UCSD-AML1 (cell line): ENCODE data around the gene CDH13.

Source experiments
- DNase-seq: peaks from one replicate; lab custom pipeline; 2025; ENCODE audit not compliant: unreplicated experiment; lab: John Stamatoyannopoulos, UW

The CDH13 gene

GRCh38 chr16:82684256-82684655, 57.5 kb downstream of the CDH13 start:
- DNase-seq, result no peak

GRCh38 chr16:82685526-82685925, 58.8 kb downstream of the CDH13 start:
- no peak for DNase-seq

DNA sequence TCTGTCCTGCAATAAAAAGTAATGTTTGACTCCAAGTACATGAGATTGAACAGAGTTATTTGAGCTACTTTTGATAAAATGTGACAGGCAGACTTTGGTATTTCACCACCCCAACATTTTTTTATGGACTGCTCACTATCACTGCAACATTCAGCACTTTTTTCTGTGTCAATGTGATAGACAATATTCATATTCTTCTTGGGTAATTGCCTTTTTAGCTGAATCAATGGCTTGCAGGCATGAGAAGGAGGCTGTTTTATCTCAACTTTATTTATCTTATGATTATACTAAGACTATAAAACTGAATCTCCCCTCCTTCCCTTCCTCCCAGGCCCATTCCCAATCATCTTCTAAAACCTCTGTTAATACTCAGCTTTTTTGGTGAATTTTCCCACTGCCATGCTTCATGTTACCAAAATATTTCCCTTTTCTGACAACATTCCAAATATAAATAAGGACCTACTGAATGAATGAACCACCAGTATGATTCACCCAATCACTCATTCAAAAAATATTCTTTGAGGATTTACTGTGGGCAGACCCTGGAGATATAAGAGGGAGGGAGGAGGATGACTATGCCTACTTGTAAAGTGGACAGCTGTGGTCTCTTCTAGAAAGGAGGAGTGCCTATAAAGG, 67.6 kb downstream of the CDH13 start:
- DNase-seq, result no peak

DNA sequence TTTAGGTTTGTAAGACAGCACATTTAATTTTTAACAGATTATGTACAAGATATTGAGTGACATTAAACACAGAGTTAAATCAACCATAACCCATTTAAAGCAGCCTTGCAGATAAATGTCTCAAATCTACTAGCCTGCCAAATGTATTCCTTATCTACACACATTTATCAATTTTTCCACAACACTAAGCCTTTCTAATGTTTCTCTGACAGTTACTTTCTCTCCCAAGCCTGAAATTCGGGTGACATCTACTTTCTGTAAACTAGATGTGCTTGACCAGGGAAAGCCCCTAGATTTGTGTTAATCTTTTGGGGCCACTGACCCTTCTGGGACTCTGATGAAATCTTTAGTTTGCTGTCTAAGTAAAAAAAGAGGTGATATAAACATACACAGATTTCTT, 69.0 kb downstream of the CDH13 start:
- no peak for DNase-seq

- no peak for DNase-seq
These were observed 72.5 kb downstream of the CDH13 start for GRCh38 chr16:82699260-82699659.

DNA sequence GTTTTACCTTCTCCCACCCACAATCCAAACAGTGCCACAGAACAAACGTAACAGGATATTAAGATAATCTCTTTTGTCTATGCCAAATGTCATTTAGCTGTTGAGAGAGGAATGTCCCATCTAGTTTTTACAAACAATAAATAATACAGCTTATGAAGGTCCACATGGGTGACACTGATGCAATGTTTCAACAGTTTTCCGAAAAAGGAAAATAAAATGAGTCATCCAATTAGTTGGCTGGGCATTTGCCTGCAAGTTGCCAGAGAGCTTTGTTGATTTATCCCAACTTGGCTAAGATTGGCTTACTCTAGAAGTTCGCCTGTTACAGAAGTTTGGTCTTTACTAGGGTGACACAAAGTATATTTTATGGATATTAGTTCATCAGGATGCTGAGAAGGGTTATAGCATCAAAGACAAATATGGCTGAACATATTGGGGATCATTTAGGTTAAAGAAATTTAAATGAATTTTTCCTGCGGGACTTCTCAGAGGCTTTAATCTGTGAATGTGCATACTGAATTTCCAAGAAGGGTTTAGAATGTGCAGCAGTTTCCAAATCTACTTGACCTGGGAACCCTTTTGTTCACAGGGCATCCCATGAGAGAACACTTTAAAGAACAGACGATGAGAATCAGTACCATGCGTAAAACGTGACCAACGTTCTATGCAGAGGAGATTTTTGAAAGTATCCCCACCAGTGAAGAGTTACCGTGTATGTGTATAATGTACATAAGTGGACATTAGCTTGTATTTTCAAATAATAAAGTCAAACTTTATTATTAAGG, 73.1 kb downstream of the CDH13 start:
- DNase-seq, result no peak

DNA sequence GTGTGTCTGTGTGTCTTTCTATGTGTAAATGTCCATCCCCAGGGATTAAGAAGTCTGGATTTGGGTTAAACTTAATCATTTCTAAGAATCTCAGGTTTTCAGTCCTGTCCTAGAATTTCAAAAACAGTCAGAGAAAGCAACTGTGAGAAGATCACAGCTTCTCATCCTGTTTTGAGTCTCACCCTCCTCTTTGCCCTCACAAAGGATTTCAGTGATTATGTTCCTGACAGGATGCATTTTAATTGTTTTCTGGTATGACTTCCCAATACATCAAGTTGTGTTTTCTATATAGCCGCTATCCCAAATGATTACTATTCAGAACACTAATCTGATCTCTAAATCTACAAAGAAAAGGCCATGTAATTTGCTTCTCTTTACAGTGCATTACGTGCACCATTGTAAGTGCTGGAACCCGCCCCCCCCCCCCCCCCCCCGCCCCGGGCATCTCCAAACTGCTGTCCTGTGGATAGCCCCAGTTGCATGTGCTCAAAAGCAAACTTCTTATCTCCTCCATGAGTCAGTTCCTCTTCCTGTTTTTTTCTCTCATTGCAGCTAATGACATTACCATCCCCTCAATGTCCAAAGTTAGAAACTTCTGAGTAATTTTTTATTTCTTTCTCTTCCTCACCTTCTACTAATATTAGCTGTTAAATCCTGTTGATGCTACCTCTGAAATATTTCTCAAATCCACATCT, 73.9 kb downstream of the CDH13 start:
- DNase-seq, result no peak

DNA sequence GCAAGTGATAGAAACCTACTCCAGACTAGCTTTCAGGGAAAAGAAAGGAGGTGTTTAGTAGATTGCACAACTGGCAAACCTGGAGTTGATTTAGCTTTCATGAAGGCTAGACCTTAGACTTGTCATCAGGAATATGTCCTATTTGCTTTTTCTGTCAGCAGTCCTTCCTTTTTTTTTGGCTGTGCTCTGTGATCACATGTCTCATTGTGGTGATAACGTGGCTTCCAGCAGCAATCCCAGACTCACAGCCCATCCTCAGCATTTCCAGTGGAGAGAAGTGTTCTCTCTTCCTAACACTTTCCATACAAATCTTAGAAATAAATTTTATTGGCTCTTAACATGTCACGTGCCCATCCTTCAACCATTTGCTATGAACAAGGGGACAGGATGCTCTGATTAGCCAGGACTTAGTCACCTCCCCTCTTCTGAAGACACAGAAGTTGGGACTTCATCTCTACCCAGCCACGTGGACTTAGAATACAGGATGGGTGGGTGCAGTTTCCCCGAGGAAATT, 74.7 kb downstream of the CDH13 start:
- DNase-seq, result no peak

DNA sequence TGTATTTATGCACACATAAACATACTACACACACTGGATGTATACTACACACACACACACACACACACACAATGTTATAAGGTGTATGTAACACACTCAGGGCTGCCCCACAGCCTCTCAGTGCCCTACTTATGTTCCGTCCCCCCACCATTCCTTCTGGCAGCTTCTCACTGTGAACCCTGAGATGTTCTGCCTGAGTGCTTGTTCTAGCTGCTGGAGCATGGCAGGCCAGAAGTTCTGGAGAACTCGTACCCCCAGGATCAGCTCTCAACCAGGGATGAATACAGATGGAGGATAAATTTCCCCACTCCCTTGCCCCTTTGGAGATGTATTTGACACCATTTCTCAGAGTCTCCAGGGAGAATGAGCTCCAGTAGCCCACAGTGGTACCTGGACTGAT, 76.4 kb downstream of the CDH13 start:
- DNase-seq, result no peak

GRCh38 chr16:82703871-82704768, 77.4 kb downstream of the CDH13 start:
- no peak for DNase-seq

- DNase-seq, result no peak
These were observed 83.2 kb downstream of the CDH13 start for GRCh38 chr16:82709987-82710386.

DNA sequence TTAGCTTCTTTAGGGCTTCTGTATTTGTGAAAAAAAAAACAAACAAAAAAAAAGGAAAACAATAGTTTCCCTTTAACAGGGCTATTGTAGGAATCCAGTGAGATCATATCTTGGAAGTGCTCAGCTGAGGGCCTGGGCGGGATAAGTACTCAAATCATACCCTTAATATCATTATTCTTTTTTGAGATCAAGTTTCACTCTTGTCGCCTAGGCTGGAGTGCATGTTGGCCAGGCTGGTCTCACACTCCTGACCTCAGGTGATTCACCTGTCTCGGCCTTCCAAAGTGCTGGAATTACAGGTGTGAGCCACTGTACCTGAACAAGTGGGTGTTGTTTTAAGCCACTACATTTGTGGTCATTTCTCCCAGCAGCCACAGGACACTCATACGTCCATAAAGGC, 87.0 kb downstream of the CDH13 start:
- no peak for DNase-seq

DNA sequence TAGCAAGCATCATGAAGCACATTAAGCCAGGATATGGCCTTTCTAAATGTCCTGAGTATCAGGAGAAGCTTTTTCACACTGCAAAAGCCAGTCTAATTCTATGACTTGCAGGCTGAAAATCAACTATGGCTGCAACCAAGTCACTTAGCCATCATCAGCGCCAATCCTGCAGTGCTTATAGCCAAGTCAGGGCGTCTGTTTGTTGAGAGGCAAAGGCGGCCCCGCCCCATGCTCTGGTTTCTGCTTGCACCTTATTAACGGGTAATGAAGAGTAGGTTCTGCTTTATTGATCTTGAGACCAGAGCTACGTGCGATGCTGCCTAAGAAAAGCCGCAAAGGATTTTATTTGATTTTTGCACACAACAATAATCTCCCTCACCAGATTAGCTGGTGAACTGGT, 88.4 kb downstream of the CDH13 start:
- DNase-seq, result no peak

- DNase-seq, result no peak
These were observed 89.1 kb downstream of the CDH13 start for GRCh38 chr16:82715833-82716232.

DNA sequence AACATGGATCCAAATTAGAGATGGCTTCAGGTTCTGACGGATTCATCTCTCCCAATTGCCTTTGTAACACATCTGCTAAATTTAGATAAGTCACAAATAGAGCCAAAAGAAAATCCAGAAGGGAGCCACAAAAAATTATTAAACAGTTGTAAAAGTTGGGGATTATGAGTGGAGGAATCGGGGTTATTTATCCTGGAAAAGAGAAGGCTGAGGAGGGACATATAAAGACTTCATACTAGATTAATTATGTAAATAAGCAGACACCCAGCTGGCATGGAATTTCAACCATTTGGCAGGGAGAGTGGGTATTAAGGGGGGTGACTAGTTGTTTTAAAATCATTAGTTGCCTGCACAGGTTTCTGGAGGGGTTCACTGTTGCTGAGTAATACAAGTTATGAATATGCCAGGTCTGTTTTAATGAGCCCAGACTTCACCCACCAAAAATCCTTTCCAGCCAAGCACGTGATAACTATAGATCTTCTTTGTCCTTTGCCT, 89.6 kb downstream of the CDH13 start:
- no peak for DNase-seq

- no peak for DNase-seq
These were observed 93.6 kb downstream of the CDH13 start for GRCh38 chr16:82720414-82720813.

DNA sequence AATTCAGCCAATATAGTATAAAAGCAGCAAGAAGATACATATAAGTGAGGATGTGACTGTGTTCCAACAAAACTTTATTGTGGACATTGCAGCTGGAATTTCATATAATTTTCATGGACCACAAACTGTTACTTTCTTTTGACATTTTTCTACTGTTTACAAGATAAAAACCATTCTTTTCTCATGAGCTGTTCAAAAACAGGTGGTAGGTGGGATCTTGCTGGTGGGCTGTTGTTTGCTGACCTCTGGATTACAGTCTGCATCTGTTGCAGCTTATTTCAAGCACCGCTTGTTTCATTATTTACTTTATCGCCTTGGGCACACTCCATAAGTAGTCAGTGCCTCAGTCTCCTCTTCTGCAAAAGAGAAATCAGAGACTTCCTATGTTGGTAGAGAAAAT, 99.5 kb downstream of the CDH13 start:
- DNase-seq, result no peak

GRCh38 chr16:82728901-82729300, 102.1 kb downstream of the CDH13 start:
- no peak for DNase-seq

GRCh38 chr16:82730901-82731300, 104.1 kb downstream of the CDH13 start:
- no peak for DNase-seq

DNA sequence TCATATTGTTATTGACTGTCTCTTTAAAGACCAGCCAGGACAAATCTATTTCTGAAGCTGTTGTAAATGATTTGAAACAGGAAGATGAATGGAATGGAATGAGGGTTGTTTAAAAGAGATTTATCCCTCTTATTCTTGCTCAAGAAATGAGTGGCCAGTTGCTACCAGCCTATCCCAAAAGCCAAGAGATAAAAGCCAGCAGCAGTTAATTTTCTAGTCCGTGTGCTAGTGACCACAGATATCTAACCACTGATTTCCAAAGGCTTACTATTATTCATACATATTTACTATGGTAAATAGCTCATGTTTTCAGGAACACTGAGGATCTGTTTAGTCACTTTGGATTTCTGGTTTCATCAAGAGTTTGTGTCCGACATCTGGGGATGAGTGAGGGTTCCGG, 105.7 kb downstream of the CDH13 start:
- DNase-seq, result no peak

GRCh38 chr16:82735186-82735585, 108.4 kb downstream of the CDH13 start:
- DNase-seq, result no peak
